Measurements from ENCODE around the gene NTRK2.

Gene NTRK2

GRCh38 chr9:84778570-84778969 is 109.0 kb downstream of the NTRK2 start:
- no peak overlapping the region for H3K27ac ChIP-seq
- no peak overlapping the region for H3K4me2 ChIP-seq (ENCODE audit: low read length)
- no peaks in the 10 kb centered on the region for H3K9me3 ChIP-seq (ENCODE audit: control insufficient read depth, low read length)
- TF ChIP-seq CTCF (IDR thresholded peaks at IDR 0.05), result no peak
- no peaks in the 10 kb centered on the region for H3K27me3 ChIP-seq (ENCODE audit: control insufficient read depth, insufficient read depth, low read length)
- H3K4me3 ChIP-seq (ENCODE audit: low read depth, low read length), result no peak overlapping the region
- no peaks in the 10 kb centered on the region for H3K4me1 ChIP-seq
- H3K9ac ChIP-seq, result no peak overlapping the region
- no peaks in the 10 kb centered on the region for H3K79me2 ChIP-seq
- H2AFZ ChIP-seq, result no peak overlapping the region
- no peaks in the 10 kb centered on the region for H3K36me3 ChIP-seq (ENCODE audit: control insufficient read depth, insufficient read depth, low read length)

- H3K4me1 ChIP-seq, result no peaks in the 10 kb centered on the region
- H3K9ac ChIP-seq, result no peak overlapping the region
- H3K27ac ChIP-seq, result no peak overlapping the region
- TF ChIP-seq CTCF (IDR thresholded peaks at IDR 0.05), result no peak
- no peak overlapping the region for H3K4me2 ChIP-seq (ENCODE audit: low read length)
- H2AFZ ChIP-seq, result no peak overlapping the region
- H3K79me2 ChIP-seq, result no peaks in the 10 kb centered on the region
- no peak overlapping the region for H3K4me3 ChIP-seq (ENCODE audit: low read depth, low read length)
- H3K9me3 ChIP-seq (ENCODE audit: control insufficient read depth, low read length), result no peaks in the 10 kb centered on the region
- no peaks in the 10 kb centered on the region for H3K36me3 ChIP-seq (ENCODE audit: control insufficient read depth, insufficient read depth, low read length)
- H3K27me3 ChIP-seq (ENCODE audit: control insufficient read depth, insufficient read depth, low read length), result no peaks in the 10 kb centered on the region
These were observed 110.4 kb downstream of the NTRK2 start for GRCh38 chr9:84779883-84780282.

- H3K4me2 ChIP-seq (ENCODE audit: low read length), result no peak overlapping the region
- H3K79me2 ChIP-seq, result no peaks in the 10 kb centered on the region
- no peak overlapping the region for H2AFZ ChIP-seq
- no peak overlapping the region for H3K27ac ChIP-seq
- H3K36me3 ChIP-seq (ENCODE audit: control insufficient read depth, insufficient read depth, low read length), result no peaks in the 10 kb centered on the region
- no peaks in the 10 kb centered on the region for H3K27me3 ChIP-seq (ENCODE audit: control insufficient read depth, insufficient read depth, low read length)
- H3K9me3 ChIP-seq (ENCODE audit: control insufficient read depth, low read length), result no peaks in the 10 kb centered on the region
- H3K4me1 ChIP-seq, result no peaks in the 10 kb centered on the region
- no peak overlapping the region for H3K9ac ChIP-seq
- no peak overlapping the region for H3K4me3 ChIP-seq (ENCODE audit: low read depth, low read length)
- no peak for TF ChIP-seq CTCF (IDR thresholded peaks at IDR 0.05)
These were observed 110.9 kb downstream of the NTRK2 start for GRCh38 chr9:84780385-84780784.

- Histone ChIP-seq H3K4me2 (ENCODE audit: low read length) (no peak overlapping the region), H3K9ac (no peak overlapping the region)
These were observed 111.9 kb downstream of the NTRK2 start for GRCh38 chr9:84781458-84781857.

More at GRCh38 chr9:84781458-84781857, 111.9 kb downstream of the NTRK2 start:
- Histone ChIP-seq H3K4me1 (no peaks in the 10 kb centered on the region), H3K27ac (no peak overlapping the region), H2AFZ (no peak overlapping the region), H3K79me2 (no peaks in the 10 kb centered on the region), H3K36me3 (ENCODE audit: control insufficient read depth, insufficient read depth, low read length) (no peaks in the 10 kb centered on the region), H3K27me3 (ENCODE audit: control insufficient read depth, insufficient read depth, low read length) (no peaks in the 10 kb centered on the region), H3K4me3 (ENCODE audit: low read depth, low read length) (no peak overlapping the region), H3K9me3 (ENCODE audit: control insufficient read depth, low read length) (no peaks in the 10 kb centered on the region)
- no peak for TF ChIP-seq CTCF (IDR thresholded peaks at IDR 0.05)
